ES-I3 (cell line): ENCODE measurements around the gene PPP1R3D.
"Not testable (repeated sequence)": the region's sequence is repeated elsewhere in the genome, so short reads cannot be mapped to it uniquely, and the experiment has no call there.

Experiments
- H3K36me3 ChIP-seq: 2 replicates; pipeline ENCODE4 v1.6.1; 2013; ENCODE audit warnings: mild to moderate bottlenecking, low read length, control low read depth, moderate library complexity; ENCODE audit not compliant: insufficient read depth
- H3K4me1 ChIP-seq: 2 replicates; pipeline ENCODE4 v1.6.1; 2013; ENCODE audit warnings: mild to moderate bottlenecking, control low read depth, low read length; ENCODE audit not compliant: insufficient read depth
- H3K9ac ChIP-seq: 2 replicates; pipeline ENCODE4 v1.6.1; 2013; ENCODE audit warnings: low read depth, mild to moderate bottlenecking, low read length, moderate library complexity
- H3K9me3 ChIP-seq: 2 replicates; pipeline ENCODE4 v1.6.1; 2013; ENCODE audit warnings: mild to moderate bottlenecking, low read length, moderate library complexity; ENCODE audit not compliant: control insufficient read depth, insufficient read depth

PPP1R3D gene

DNA sequence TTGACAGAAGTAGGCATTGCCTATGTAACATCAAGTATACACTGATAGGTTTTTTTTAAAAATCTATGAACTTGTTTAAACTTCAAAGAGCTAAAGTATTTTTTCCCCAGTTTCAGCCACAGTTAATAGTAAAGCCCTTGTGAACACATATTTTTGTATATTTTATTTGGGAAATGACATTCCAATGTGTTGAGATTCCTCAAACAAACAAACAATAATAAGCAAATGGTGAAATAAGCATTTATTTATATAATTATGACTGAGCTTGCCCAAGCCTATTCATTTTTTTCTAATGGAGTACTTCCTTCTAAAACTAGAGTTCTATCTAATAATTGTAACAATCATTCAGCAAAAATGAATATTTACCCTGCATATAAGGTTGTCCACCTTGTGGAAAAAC lies 19.2 kb downstream of the PPP1R3D start:
- H3K9me3 ChIP-seq = no peaks in the 10 kb centered on the region
- H3K9ac ChIP-seq = no peak overlapping the region
- H3K36me3 ChIP-seq = no peaks in the 10 kb centered on the region
- H3K4me1 ChIP-seq = no peaks in the 10 kb centered on the region

DNA sequence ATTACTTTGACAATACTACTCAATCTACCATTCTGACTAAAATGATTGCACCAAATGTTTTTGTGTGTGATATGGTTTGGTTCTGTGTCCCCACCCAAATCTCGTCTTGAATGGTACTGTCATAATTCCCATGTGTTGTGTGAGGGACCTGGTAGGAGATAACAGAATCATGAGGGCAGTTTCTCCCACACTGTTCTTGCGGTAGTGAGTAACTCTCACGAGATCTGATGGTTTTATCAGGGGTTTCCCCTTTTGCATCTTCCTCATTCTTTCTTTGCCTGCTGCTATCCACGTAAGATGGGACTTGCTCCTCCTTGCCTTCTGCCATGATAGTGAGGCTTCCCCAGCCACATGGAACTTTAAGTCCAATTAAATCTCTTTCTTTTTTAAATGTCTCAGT lies 27.5 kb downstream of the PPP1R3D start:
- no peak overlapping the region for H3K9ac ChIP-seq
- no peaks in the 10 kb centered on the region for H3K4me1 ChIP-seq

DNA sequence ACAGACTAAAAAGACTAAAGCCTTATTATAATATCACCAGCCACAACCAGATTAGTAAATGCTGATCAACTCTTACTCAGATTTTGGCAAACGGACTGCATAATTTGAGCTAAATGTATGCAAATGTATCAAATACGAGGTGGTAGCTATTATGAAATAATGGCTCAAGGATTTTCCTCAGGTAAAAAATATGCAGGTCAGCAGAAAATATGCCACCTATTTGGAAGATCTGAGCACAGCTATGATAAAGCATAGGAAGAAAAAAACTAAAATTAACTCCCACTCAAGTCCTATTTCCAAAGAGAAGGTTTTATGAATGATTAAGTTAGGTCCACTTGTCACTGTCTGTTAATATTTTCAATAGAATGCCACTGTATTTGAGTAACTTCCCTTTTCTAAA lies 29.1 kb downstream of the PPP1R3D start:
- no peaks in the 10 kb centered on the region for H3K4me1 ChIP-seq
- H3K9ac ChIP-seq = no peak overlapping the region
- no peaks in the 10 kb centered on the region for H3K36me3 ChIP-seq
- H3K9me3 ChIP-seq = no peaks in the 10 kb centered on the region

More for the DNA sequence above, 27.5 kb downstream of the PPP1R3D start:
- Histone ChIP-seq H3K9me3 (no peaks in the 10 kb centered on the region), H3K36me3 (no peaks in the 10 kb centered on the region)

DNA sequence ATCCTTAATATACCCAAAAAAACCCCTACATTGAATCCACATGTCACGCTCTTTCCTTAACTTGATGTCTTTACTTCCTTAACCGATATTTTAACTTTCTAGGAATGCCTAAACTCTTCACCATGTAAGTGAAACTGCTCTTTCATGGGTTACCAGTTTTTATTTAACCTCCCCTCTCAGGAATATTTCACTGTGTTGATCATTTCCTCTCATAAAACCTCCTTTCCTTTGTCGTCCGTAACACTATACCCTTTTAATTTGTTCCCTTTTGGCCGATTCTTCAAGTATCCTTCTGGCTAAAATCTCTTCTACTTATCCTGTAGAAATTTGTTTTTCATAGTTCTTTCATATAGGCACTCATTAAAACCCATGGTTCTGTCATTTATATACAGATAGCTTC lies 31.2 kb downstream of the PPP1R3D start:
- Histone ChIP-seq H3K9ac (no peak overlapping the region), H3K36me3 (no peaks in the 10 kb centered on the region), H3K9me3 (no peaks in the 10 kb centered on the region), H3K4me1 (no peaks in the 10 kb centered on the region)

DNA sequence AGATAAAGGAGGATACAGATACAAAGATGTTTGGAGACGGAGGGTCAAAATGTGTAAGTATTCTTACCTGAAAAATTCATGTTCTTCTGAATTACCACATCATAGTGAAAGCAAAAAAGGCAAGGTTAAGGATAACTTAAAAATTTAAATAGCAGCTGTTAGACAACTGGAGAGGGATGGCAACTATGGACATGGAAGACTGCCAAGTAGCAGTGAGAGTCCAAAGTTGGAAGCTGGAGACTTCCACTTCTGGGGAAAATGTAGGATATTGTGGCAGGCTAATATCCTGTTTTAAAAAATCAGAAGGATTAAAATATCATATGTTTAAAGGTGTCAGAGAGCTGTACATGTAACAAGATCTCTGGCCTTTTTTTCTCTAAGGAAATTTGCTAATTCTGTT lies 36.5 kb downstream of the PPP1R3D start:
- H3K9ac ChIP-seq = no peak overlapping the region
- H3K4me1 ChIP-seq = no peaks in the 10 kb centered on the region
- no peaks in the 10 kb centered on the region for H3K36me3 ChIP-seq
- no peaks in the 10 kb centered on the region for H3K9me3 ChIP-seq

DNA sequence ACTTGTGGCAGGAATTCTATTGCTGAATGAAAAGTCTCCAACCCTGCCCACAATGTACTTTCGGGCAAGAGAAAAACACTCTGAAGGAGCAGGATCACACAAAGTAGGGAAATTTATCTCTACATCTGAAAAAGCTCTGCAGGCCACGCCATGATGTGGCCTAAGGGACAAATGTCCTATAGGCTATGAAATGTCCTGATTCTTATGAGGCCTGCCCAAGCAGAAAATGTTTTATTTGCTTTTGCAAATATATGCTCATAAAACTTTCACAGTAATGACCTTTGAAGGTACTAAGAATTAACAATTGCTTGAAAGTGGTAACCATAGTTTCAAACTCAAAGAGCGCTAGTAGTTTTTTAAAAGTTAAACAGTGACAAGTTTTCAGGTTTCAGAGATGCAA lies 37.6 kb downstream of the PPP1R3D start:
- H3K36me3 ChIP-seq = no peaks in the 10 kb centered on the region
- H3K9me3 ChIP-seq = no peaks in the 10 kb centered on the region
- H3K9ac ChIP-seq = no peak overlapping the region
- no peaks in the 10 kb centered on the region for H3K4me1 ChIP-seq

DNA sequence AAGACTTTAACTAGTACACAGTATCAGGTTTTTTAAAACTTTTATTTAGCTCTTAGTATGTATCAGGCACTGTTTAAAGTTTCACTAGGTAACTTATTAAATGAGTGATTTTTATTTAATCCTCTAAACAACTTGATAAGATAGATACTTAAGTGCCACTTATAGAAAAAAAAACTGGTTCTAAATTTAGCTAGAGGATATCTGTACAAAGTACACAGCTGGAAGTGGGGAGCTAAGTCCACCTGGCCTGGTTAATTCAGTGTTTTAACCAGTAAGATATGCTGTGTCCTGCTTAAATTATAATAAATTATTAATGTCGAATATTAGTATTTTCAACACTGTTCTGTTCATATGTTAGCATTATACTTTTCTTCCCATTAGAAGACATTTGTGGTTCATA lies 44.2 kb downstream of the PPP1R3D start:
- Histone ChIP-seq H3K36me3 (no peaks in the 10 kb centered on the region), H3K9ac (no peak overlapping the region), H3K4me1 (no peaks in the 10 kb centered on the region), H3K9me3 (no peaks in the 10 kb centered on the region)

DNA sequence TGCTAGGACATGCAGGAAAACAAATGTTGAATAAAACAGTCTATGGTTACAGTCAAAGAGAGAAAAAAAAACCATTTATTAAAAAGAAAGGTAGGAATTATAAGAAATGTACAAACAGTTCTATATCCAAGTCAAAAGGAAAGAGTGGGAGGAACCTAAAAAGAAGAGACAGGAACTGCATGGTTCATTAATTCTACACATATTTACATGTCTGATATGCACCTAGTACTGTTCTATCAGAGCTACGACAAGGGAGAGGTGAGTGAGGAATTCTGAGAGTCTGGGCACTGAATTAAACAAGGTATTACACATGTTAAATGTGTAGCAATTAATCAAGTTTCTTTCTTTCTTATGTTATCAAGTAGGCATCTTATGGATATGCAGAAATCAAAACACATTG lies 48.5 kb downstream of the PPP1R3D start:
- Histone ChIP-seq H3K4me1 (no peaks in the 10 kb centered on the region), H3K36me3 (no peaks in the 10 kb centered on the region), H3K9me3 (no peaks in the 10 kb centered on the region), H3K9ac (no peak overlapping the region)

DNA sequence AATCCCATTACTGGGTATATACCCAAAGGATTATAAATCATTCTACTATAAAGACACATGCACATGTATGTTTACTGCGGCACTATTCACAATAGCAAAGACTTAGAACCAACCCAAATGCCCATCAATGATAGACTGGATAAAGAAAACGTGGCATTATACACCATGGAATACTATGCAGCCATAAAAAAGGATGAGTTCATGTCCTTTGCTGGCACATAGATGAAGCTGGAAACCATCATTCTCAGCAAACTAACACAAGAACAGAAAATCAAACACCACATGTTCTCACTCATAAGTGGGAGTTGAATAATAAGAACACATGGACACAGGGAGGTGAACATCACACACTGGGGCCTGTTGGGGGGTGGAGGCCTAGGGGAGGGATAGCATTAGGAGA lies 50.1 kb downstream of the PPP1R3D start:
- H3K9ac ChIP-seq, H3K36me3 ChIP-seq: not testable (repeated sequence)

DNA sequence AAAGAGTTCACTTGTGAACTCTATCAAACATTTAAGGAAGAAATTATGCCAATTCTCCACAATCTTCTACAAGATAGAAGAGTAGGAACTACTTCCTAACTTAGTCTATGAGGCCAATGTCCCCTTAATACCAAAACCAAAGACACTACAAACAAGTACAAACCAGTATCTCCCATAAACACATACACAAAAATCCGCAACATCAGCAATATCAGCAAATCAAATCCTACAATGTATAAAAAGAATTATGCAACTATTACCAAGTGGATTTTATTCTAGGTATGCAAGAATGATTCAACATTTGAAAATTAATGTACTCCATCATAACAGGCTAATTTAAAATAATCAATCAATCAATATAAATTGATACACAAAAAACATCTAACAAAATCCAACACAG lies 52.1 kb downstream of the PPP1R3D start:
- no peaks in the 10 kb centered on the region for H3K4me1 ChIP-seq
- H3K36me3 ChIP-seq = no peaks in the 10 kb centered on the region
- no peak overlapping the region for H3K9ac ChIP-seq
- H3K9me3 ChIP-seq = no peaks in the 10 kb centered on the region

More for the DNA sequence above, 50.1 kb downstream of the PPP1R3D start:
- not testable (repeated sequence) for H3K4me1 ChIP-seq, H3K9me3 ChIP-seq
